GM12873 (cell line): Measurements from ENCODE around the gene TULP4.

Experiments
- TF ChIP-seq, protein P1 (sequence below): IDR thresholded peaks from 2 replicates; pipeline ENCODE4 v1.5.1; 2012; ENCODE audit warnings: low read depth, mild to moderate bottlenecking, moderate library complexity, low read length, control low read depth; ENCODE audit not compliant: insufficient read depth; ENCODE audit errors: missing control alignments

TULP4 gene

DNA sequence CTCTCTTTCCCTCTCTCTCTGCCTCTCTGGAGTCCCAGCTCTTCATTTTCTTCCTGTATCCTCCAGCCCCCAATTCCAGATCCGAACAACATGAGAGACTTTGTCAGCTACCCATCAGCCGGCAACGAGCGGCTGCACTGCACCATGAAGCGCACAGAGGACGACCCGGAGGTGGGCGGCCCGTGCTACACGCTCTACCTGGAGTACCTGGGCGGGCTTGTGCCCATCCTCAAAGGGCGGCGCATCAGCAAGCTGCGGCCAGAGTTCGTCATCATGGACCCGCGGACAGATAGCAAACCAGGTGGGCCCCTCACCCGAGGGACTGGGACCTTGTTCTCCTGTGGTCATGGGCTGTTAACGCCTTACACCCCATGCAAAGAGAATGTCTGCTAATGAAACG is 168.7 kb downstream of the TULP4 start:
- TF ChIP-seq, protein P1, sequence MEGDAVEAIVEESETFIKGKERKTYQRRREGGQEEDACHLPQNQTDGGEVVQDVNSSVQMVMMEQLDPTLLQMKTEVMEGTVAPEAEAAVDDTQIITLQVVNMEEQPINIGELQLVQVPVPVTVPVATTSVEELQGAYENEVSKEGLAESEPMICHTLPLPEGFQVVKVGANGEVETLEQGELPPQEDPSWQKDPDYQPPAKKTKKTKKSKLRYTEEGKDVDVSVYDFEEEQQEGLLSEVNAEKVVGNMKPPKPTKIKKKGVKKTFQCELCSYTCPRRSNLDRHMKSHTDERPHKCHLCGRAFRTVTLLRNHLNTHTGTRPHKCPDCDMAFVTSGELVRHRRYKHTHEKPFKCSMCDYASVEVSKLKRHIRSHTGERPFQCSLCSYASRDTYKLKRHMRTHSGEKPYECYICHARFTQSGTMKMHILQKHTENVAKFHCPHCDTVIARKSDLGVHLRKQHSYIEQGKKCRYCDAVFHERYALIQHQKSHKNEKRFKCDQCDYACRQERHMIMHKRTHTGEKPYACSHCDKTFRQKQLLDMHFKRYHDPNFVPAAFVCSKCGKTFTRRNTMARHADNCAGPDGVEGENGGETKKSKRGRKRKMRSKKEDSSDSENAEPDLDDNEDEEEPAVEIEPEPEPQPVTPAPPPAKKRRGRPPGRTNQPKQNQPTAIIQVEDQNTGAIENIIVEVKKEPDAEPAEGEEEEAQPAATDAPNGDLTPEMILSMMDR: no peak

DNA sequence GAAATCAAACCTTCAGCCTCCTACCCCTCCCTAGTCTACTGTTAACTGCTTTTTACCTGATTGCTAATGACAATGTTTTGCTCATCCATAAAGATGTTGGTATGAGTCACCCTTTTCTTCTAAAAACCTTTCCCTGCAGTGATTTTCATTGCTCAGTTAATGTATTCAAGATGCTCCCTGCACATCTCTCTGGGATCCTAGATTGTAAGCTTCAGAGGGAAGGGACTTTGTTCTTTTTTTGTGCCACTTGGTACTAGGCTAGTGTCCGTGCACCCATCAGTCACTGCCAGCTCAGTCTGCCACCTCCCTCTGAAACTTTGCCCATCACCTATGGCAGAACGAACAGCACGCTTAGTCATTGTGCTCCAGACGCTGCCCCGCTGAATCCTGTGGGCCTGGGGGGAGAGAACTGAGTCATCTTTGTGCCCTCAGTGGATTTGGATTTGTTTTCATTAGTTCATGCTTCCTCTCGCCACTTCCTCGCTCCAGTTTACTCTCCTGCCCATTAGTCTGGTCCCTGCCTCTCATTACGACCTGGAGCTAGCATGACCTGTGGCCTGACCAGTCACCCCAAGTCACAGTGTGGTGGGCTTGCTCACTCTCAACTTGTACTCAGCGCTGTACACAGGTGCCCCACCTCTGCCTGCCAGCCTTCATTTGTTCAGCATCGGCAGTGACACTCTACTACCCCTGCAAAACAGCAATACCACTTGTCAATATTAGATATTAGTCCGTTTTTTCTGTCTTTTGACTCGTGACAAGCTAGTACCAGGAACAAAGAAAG is 169.6 kb downstream of the TULP4 start:
- TF ChIP-seq, protein P1: no peak

DNA sequence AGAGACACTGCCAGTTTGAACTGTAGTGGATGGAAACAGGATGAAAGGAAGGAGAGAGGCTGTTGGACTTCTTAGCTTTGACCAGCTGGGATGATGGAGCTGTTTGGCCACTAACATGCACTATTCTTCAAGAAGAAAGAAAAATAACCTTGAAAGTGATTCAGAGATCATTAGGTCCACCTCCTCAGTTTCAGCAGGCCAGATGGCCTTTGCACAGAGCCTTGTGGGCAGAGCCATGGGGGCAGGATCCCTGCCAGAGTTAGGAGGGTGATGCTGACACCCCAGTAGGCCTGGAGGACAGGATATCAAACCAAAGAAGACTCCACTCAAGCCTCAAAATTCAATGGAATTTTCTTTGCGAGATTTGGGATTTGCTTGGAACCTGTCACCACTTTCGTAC is 173.2 kb downstream of the TULP4 start:
- TF ChIP-seq, protein P1: no peak

DNA sequence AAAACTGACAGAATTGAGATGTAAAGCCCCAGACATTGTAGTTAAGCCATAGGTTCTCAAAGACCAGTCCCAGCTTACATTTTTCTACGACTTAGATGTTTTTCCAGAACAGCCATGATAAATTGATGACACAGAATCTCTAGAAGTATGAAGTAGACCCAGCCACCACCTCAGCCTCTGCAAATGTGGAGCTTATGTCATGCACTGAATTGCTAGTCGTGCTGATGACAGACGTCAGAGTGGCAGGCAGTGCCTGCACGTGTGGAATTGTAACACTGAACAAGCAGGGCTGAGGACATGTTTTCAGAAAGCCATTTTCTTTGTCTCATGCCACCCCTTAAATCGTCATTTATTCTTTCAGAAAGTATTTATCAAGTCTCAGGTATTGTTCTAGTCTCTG is 175.2 kb downstream of the TULP4 start:
- TF ChIP-seq, protein P1: no peak

- TF ChIP-seq, protein P1: no peak
Measured at GRCh38 chr6:158488065-158488464, 175.8 kb downstream of the TULP4 start.

DNA sequence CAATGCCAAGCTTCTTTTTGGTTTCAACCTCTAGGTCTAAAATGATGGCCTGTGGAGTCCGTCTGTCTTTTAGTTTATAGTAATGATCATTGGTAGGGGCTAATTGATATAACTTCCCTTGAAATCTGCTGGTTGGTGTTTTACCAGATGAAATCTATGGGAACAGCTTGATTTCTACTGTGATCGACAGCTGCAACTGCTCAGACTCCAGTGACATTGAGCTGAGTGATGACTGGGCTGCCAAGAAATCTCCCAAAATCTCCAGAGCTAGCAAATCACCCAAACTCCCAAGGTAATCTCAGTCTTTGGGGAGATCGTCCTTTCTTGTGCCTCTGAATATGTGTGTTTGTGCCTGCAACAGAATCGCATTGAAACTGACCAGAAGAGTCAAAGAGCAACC is 177.2 kb downstream of the TULP4 start:
- TF ChIP-seq, protein P1: no peak

GRCh38 chr6:158492881-158493280 is 180.6 kb downstream of the TULP4 start:
- TF ChIP-seq, protein P1: no peak

DNA sequence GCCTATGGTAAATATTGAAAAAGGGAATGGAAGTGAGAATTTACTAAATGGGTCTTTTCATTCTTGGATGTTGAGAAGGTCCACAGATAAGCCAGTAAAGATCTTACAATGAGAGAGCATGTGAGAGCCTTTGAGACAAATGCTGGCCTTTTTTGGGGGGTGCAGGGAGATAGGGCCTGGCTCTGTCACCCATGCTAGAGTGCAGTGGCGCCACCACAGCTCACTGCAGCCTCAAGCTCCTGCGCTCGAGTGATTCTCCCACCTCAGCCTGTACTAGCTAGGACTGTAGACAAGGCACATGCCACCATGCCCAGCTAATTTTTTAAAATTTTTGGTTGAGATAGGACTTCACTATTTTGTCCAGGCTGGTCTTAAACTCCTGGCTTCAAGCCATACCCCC is 184.4 kb downstream of the TULP4 start:
- TF ChIP-seq, protein P1: peak; percentile 26
